Colonic mucosa (tissue), 4 donors: ENCODE data around the gene TP53RK. TPM values are rescaled to one million over a fixed set of nuclear protein-coding genes. Genes with fewer than 3 reads are reported as not detected.

ENCODE experiments used
- DNase-seq: peaks from one replicate; pipeline ENCODE4 v3.0.0-alpha.2; 2020
- H3K27ac ChIP-seq: fragments of 200-600 bp; one replicate; pipeline ENCODE4 v1.8.0; 2021
- H3K27me3 ChIP-seq: fragments of 200-600 bp; one replicate; pipeline ENCODE4 v1.8.0; 2021
- H3K36me3 ChIP-seq: fragments of 200-600 bp; one replicate; pipeline ENCODE4 v1.8.0; 2021
- H3K4me1 ChIP-seq: fragments of 200-600 bp; one replicate; pipeline ENCODE4 v1.8.0; 2021; ENCODE audit warnings: mild to moderate bottlenecking
- H3K4me3 ChIP-seq: fragments of 200-600 bp; one replicate; pipeline ENCODE4 v1.8.0; 2021
- H3K9ac ChIP-seq, 2 donors: one replicate each; pipeline ENCODE4 v1.7.0; 2013; ENCODE audit warnings: control low read depth in 2 of 2, low read depth in 2 of 2, low read length in 2 of 2
- H3K9me3 ChIP-seq: fragments of 200-600 bp; one replicate; pipeline ENCODE4 v1.8.0; 2021
- CTCF ChIP-seq: fragments of 200-600 bp; IDR thresholded peaks from one replicate; pipeline ENCODE4 v1.8.0; 2022; ENCODE audit warnings: antibody characterized with exemption, mild to moderate bottlenecking
- intact Hi-C: fragments of 100-400 bp; cut with DNase I; formaldehyde crosslinking; loops from one replicate; pipeline ENCODE4 v1.14.1; 2022
- total RNA-seq, 2 donors: library from RNA; stranded (reverse); fragmentation: NEBNext Ultra II Directional in 1 of 2; extraction: Animal tissue kit (Norgen Biotek cat#: 25700) in 1 of 2; gene quantifications; one replicate each; pipeline ENCODE4 v1.2.1, GENCODE V29; 2021
- donor health status: healthy.
- donor health status: DM: no; HTN: no; CAD: no.
- donor health status: DM: no; HTN: no; CAD: no.

The TP53RK gene
- total RNA-seq, 2 donors from 2014 or later: 9.2 to 11.1 TPM

GRCh38 chr20:46647469-46647868 lies 41.8 kb downstream of the TP53RK start:
- no peaks in the 10 kb centered on the region for H3K4me1 ChIP-seq
- H3K36me3 ChIP-seq: no peaks in the 10 kb centered on the region
- H3K4me3 ChIP-seq: no peak overlapping the region
- H3K27me3 ChIP-seq: peaks cover 13% of the 10 kb centered on the region
- H3K9me3 ChIP-seq: no peaks in the 10 kb centered on the region
- DNase-seq: no peak
- no peak overlapping the region for H3K9ac ChIP-seq
- intact Hi-C loops: no loop called here
- no peak for TF ChIP-seq CTCF
- no peak overlapping the region for H3K27ac ChIP-seq

- Histone ChIP-seq H3K36me3 (no peaks in the 10 kb centered on the region), H3K4me3 (no peak overlapping the region), H3K27ac (no peak overlapping the region), H3K27me3 (peaks cover 11% of the 10 kb centered on the region), H3K9me3 (no peaks in the 10 kb centered on the region), H3K4me1 (no peaks in the 10 kb centered on the region), H3K9ac (no peak overlapping the region)
- no peak for TF ChIP-seq CTCF
- intact Hi-C loops: no loop called here
- no peak for DNase-seq
Observed at GRCh38 chr20:46646659-46647380, 42.4 kb downstream of the TP53RK start.

GRCh38 chr20:46646122-46646521 lies 43.1 kb downstream of the TP53RK start:
- no peak for TF ChIP-seq CTCF
- no peaks in the 10 kb centered on the region for H3K36me3 ChIP-seq
- H3K27me3 ChIP-seq: peaks cover 4% of the 10 kb centered on the region
- DNase-seq: no peak
- H3K9ac ChIP-seq: no peak overlapping the region
- H3K4me3 ChIP-seq: no peak overlapping the region
- intact Hi-C loops: no loop called here
- H3K4me1 ChIP-seq: no peaks in the 10 kb centered on the region
- H3K9me3 ChIP-seq: no peaks in the 10 kb centered on the region
- no peak overlapping the region for H3K27ac ChIP-seq

GRCh38 chr20:46644733-46645132 lies 44.5 kb downstream of the TP53RK start:
- TF ChIP-seq CTCF: no peak
- intact Hi-C loops: no loop called here
- H3K9me3 ChIP-seq: no peaks in the 10 kb centered on the region

GRCh38 chr20:46644160-46644559 lies 45.1 kb downstream of the TP53RK start:
- intact Hi-C loops: no loop called here
- Histone ChIP-seq H3K9me3 (no peaks in the 10 kb centered on the region), H3K27ac (no peak overlapping the region), H3K4me1 (no peaks in the 10 kb centered on the region), H3K36me3 (no peaks in the 10 kb centered on the region), H3K9ac (no peak overlapping the region), H3K27me3 (no peaks in the 10 kb centered on the region), H3K4me3 (no peak overlapping the region)
- TF ChIP-seq CTCF: no peak
- DNase-seq: no peak

More at GRCh38 chr20:46644733-46645132, 44.5 kb downstream of the TP53RK start:
- no peak overlapping the region for H3K4me3 ChIP-seq
- no peaks in the 10 kb centered on the region for H3K36me3 ChIP-seq
- no peaks in the 10 kb centered on the region for H3K4me1 ChIP-seq
- no peak for DNase-seq
- no peak overlapping the region for H3K27ac ChIP-seq
- no peaks in the 10 kb centered on the region for H3K27me3 ChIP-seq
- H3K9ac ChIP-seq: no peak overlapping the region
